NCI-H524 treated with DMSO at 0.1 percent for 48 hours (cell line): ENCODE data around the gene SKIC3.

Experiments
- DNase-seq: peaks from one replicate; lab custom pipeline; 2025; lab: John Stamatoyannopoulos, UW

The SKIC3 gene

DNA sequence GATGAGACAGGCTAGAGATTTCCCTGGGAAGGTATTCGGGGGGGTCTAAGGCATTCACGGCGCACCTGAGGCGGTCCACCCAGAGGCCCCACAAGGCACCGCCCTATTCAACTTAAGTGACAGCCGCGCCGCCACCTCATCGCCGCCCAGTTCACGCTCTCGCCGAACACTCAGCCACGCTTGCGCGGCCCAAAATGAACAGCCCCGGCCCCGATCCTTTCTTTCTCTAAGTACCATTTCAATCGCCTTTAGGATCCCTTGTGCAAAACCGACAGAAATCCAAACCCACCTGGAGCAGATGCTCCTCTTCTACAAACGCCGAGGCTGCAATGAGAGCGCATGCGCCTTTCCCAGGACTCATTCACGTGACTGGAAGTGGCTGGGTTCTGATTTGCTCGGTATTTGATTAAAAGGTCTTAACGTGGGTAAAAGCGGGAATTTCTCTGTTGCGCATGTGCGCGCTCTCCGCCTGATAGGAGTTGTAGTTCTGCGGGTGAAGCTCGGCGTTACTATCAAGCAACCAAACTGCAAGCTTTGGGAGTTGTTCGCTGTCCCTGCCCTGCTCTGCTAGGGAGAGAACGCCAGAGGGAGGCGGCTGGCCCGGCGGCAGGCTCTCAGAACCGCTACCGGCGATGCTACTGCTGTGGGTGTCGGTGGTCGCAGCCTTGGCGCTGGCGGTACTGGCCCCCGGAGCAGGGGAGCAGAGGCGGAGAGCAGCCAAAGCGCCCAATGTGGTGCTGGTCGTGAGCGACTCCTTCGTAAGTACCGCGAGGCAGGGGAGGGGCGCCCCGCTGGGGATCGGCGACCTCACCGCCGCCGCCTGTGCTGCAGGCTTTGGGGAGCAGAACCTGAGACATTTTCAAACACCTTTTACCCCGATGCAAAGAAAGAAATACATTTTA lies at the start of gene SKIC3, which contains the start of gene ARSK:
TSS of gene SKIC3 (minus strand) at position 331 of the 902 bp plus-strand sequence. CDS start 7,827 bp downstream, outside the sequence.
TSS of gene ARSK (plus strand) at position 455 of the 902 bp plus-strand sequence. CDS start at position 633, 178 bp downstream.
- peak; percentile 91 for DNase-seq

DNA sequence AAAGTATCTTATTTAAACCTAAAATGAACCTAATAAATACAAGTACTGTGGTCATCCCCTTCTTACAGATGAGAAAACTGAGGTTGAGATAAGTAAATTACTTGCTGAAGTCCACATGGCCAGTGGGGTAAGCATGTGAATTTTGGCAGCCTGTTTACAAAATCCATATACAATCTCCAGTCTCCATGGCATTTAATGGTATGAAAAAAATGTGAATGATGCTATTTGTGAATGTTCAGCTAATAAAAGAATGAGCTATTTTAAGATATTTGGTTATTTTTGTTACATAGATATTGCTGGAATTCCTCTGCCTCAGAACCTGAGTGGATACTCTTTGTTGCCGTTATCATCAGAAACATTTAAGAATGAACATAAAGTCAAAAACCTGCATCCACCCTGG lies 45.8 kb upstream of the SKIC3 start:
- no peak for DNase-seq

GRCh38 chr5:95599252-95599651 lies 44.5 kb upstream of the SKIC3 start:
- DNase-seq = no peak

DNA sequence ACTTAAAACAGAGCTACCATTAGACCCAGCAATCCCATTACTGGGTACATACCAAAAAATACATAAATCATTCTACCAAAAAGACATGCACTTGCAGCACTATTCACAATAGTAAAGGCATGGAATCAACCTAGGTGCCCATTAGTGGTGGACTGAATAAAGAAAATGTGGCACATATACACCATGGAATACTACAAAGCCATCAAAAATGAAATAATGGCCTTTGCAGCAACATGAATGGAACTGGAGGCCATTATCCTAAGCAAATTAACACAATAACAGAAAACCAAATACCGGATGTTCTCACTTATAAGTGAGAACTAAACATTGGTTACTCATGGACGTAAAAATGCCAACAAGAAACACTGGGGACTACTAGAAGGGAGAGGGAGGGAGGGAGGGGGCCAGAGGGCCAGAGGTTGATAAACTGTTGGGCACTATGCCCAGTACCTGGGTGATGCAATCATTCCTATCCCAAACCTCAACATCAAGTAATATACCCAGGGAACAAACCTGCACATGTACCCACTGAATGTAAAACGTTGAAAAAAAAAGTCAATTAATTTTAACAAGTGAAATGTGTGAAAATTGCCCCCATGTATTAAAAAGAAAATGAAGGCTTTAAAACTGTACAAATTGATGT lies 40.6 kb upstream of the SKIC3 start:
- DNase-seq = no peak

- DNase-seq = no peak
Observed at GRCh38 chr5:95591490-95591901, 36.7 kb upstream of the SKIC3 start.

DNA sequence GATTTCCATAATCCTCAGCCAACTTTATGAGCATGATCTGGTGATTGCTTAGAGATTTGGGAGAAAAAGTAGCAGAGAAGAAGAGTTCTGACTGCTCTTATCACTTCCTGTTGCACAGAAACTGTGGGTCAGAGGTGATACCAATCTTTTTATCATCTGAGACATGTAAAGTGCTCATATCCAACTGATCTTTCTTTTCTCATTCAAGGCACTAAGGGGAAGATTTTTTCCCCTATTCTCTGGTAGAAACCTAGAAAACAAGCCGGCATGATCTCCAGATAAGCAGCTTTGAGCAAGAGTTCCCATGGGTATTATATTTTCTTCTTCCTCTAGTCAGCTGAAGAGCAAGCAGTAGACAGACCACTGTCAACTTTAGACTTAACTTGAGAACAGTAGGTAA lies 36.1 kb upstream of the SKIC3 start:
- no peak for DNase-seq

- DNase-seq = no peak
Observed at GRCh38 chr5:95583992-95584391, 29.2 kb upstream of the SKIC3 start.

DNA sequence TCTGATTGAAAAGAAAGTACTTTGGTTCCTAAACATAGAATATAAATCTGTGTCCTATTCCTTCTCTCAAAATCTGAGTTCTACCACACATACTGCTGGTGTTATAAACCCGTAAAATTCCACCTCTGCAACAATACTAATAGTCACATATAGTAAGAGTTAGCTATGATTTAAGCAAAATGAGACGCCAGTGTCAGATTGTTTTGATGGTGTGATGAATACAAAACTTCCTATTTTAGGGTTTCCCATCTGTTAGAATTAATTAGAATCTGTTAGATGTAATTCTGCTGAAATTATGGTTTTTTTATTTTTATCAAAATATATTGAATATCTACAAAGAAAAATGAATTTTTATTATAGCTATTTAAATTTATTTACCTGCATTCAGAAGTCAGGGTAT lies 26.8 kb upstream of the SKIC3 start:
- no peak for DNase-seq

GRCh38 chr5:95572016-95572415 lies 17.2 kb upstream of the SKIC3 start:
- DNase-seq = no peak

DNA sequence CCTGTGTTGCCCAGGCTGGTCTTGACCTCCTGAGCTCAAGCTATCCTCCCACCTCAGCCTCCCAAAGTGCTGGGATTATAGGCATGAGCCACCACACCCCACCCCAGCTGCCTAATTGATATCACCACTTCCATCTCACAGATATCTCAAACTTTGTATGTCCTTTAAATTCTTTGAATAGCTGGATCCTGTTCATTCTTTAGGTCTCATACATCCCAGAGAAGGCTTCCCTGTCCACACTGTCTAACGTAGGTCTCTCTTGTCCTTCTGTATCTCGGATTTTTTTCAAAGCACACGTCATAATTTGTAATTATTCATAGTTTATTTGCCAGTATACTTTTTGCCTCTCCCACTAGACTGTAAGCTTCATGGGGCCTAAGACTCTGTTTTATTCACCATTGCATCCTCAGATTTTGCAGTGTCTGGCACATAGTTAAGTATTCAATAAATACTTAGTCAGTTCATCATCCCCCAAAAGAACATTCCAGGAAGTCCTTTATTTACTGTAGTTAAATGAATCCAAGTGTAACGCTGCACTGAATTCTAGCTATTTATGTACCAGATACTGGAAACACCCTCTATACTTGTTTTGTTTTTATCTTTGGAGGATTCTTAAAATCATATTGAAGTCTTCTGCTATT lies 10.6 kb upstream of the SKIC3 start:
- DNase-seq = no peak

DNA sequence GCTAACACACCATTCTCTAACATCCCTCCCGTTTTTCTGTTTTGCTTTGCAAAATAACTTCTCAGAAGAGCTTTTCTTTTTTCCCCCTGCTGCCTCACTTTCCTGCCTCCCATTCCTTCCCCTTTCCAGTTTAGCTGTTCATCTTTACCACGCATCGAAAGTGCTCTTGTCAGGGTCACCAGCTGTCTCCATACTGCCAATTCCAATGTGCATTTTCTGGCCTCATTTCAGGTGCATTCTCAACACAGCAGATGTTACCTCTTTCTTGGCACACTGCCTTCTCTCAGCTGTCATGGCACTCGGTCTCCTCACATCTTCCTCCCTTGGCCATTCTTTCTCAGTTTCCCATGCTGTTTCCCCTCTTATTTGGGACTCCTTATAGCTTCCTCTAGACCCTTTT lies 9.7 kb upstream of the SKIC3 start:
- DNase-seq = peak; percentile 64

- DNase-seq = no peak
Observed at GRCh38 chr5:95563367-95563766, 8.6 kb upstream of the SKIC3 start.

DNA sequence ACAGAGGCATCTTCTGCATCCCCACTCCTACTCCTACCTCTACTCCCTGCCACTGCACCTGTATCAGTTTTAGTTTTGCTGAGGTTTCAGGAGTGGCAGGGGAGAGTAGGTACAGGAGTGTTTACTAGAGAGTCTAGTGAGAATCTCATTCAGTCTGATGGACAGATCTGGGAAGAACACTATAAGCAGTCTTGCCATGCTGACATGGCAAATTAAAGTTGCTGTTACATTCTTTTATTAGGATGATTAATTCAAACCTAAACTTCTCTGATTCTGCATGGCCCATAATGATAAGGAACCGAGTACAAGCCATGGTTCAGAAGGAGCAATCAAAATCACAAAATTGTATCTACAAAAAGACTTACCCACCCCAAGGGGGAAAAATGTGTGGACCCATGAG lies 7.5 kb upstream of the SKIC3 start:
- no peak for DNase-seq

GRCh38 chr5:95557841-95558240 lies 3.1 kb upstream of the SKIC3 start:
- no peak for DNase-seq

- no peak for DNase-seq
Observed at GRCh38 chr5:95555553-95555952, 776 bp upstream of the SKIC3 start.

- DNase-seq = no peak
Observed at GRCh38 chr5:95554331-95554646, 488 bp downstream of the SKIC3 start.

DNA sequence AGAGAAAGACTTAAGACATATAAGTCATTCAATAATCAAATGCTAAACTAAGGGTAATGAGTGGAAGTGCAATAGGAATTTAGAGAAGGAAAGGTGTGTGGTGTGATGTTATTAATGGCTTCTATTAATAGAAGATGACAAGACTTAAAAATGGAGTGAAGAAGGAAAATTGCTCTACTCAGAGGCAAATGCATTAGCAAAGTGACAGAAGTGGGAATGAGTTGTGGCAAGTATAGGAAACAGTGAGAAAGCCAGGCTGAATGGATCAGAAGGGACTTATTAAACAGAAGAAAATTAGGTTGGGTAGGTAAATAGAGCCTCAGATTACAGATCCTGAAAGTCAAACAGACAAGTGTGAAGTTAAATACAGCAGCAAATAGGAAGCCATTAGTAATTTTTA lies 5.7 kb downstream of the SKIC3 start:
- no peak for DNase-seq

DNA sequence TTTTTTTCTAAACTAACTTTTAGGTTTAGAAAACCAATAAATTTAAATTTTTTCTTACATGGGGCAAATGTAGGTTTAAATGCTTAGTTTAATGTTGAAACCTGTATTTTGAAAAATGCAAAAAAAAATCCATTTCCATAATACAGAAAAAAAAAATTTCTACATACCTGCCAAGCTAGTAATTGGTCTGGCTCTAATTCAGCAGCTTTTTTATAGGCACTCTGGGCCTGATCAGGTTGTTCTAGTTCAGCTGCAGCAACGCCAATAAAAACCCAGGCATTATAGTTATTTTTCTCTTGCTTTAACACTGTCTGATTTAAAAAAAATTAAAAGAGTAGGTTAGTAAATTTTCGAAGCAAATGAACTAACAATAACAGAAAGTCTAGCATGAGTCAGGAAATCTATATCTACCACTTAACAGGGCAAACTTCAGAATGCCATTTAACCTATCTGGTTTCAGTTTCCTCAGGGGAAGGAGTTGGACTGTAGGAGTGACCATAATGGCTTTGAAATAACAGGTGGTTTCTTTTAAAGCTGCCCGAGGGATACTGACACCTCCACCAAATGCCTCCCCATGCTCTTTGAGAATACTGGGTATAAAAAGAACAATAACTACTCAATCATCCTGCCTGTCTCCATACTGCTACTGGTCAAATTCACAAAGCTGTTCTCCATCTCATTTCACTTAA lies 11.6 kb downstream of the SKIC3 start:
- DNase-seq = no peak

- DNase-seq = no peak
Observed at GRCh38 chr5:95537501-95537900, 17.3 kb downstream of the SKIC3 start.

DNA sequence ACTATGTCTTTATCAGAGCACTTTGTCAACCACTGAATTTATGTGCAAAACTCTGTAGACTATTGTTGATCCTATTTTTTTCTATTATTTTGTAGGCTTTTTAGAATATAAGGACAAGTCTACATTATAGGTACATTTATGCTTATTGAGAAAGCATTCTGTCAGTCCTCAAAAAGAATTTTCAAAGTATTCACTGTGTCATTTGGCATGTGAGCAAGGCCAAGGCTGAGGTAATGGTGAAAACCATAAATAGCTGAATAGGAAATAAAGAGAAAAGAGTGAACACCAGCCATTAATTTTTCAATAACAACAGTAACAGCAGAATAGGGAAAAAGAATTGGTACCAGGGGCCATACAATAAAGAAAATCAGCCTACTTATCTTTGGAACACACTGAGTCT lies 21.0 kb downstream of the SKIC3 start:
- DNase-seq = no peak

DNA sequence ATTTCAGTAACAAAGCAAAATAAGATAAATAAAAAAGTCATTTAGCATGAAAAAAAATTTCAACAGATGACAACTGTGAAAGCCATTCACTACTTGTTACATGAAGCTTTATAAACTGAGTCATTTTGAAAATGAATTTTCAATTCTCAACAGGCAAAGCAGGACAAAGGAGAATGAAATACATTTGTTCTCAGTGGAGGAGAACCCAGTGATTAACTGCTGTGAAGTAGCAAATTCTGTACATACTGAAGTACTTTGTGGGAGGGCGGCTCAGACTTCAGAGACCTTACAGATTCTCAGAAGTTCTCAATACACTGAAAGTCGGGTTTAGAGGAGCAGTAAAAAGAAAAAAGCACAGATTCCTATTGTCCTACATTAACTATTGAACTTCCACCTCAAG lies 21.7 kb downstream of the SKIC3 start:
- no peak for DNase-seq

- DNase-seq = no peak
Observed at GRCh38 chr5:95532415-95532814, 22.4 kb downstream of the SKIC3 start.
